GM18526 (cell line): Measurements from ENCODE around the gene KLHL26.

Experiments
- POLR2A ChIP-seq: IDR thresholded peaks from 3 replicates; pipeline ENCODE4 v1.6.1; 2011; ENCODE audit not compliant: insufficient read length; ENCODE audit errors: extremely low read depth

Gene KLHL26

GRCh38 chr19:18651300-18651699 lies 14.5 kb downstream of the KLHL26 start:
- no peak for TF ChIP-seq POLR2A

- TF ChIP-seq POLR2A = no peak
Observed at GRCh38 chr19:18651733-18652132, 14.9 kb downstream of the KLHL26 start.

- no peak for TF ChIP-seq POLR2A
Observed at GRCh38 chr19:18653853-18654252, 17.0 kb downstream of the KLHL26 start.

- no peak for TF ChIP-seq POLR2A
Observed at GRCh38 chr19:18654469-18654868, 17.6 kb downstream of the KLHL26 start.

- TF ChIP-seq POLR2A = no peak
Observed at GRCh38 chr19:18655173-18655844, 18.5 kb downstream of the KLHL26 start.

GRCh38 chr19:18656337-18657086 lies 19.7 kb downstream of the KLHL26 start:
- TF ChIP-seq POLR2A = no peak

- TF ChIP-seq POLR2A = no peak
Observed at GRCh38 chr19:18657590-18658365, 20.9 kb downstream of the KLHL26 start.

GRCh38 chr19:18658366-18658855 lies 21.6 kb downstream of the KLHL26 start:
- TF ChIP-seq POLR2A = no peak

- no peak for TF ChIP-seq POLR2A
Observed at GRCh38 chr19:18659281-18660050, 22.6 kb downstream of the KLHL26 start.

GRCh38 chr19:18660051-18660910 lies 23.5 kb downstream of the KLHL26 start:
- TF ChIP-seq POLR2A = no peak

GRCh38 chr19:18660939-18661670 lies 24.3 kb downstream of the KLHL26 start:
- no peak for TF ChIP-seq POLR2A

- no peak for TF ChIP-seq POLR2A
Observed at GRCh38 chr19:18662972-18663732, 26.3 kb downstream of the KLHL26 start.
